Ammon's horn (tissue), 1 donor: ENCODE results near the gene SPON1.
"Not testable (repeated sequence)": the region's sequence is repeated elsewhere in the genome, so short reads cannot be mapped to it uniquely, and the experiment has no call there.

ENCODE experiments used
- DNase-seq: peaks from one replicate; pipeline ENCODE4 v3.0.0-alpha.2; 2016; ENCODE audit warnings: low spot score

The SPON1 gene

DNA sequence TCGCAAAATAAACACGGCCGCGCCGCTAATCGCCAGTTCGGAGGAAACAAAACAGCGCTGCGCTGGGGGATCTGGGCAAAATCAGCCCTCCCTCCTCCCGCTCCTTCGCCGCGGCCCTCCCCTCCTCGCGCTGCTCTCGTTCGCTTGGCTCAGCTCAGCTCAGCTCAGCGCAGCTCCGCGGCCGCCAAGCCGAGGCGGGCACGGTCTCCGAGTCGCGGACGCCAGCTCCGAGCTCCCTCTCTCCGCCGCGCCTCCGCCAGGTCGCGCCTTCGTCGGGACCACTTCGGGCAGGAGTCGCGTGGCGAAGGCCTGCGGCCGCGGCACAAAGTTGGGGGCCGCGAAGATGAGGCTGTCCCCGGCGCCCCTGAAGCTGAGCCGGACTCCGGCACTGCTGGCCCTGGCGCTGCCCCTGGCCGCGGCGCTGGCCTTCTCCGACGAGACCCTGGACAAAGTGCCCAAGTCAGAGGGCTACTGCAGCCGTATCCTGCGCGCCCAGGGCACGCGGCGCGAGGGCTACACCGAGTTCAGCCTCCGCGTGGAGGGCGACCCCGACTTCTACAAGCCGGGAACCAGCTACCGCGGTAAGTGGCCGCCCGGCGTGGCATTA is at the start of gene SPON1:
SPON1 (plus strand) TSS at position 162 of the 607 bp plus-strand sequence; CDS start at position 344, 182 bp downstream.
- peak; percentile 81 for DNase-seq

DNA sequence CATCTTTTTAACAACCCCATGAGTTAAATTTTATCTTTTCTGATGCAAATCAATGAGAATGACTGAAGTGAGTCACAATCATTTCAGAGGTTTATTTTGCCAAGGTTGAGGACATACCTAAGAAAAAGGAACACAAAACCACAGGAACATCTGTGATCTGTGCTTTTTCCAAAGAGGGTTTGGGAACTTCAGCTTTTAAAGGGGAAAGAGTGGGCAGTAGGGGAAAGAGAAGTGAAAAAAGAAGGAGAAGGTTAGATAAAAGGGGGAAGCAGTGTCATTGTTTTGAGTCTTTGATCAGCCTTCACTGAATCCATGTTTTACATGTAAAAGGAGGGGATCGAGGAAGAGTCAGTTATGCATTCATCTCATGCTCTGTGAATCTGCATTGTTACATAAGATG is 45.3 kb upstream of the SPON1 start:
- no peak for DNase-seq

DNA sequence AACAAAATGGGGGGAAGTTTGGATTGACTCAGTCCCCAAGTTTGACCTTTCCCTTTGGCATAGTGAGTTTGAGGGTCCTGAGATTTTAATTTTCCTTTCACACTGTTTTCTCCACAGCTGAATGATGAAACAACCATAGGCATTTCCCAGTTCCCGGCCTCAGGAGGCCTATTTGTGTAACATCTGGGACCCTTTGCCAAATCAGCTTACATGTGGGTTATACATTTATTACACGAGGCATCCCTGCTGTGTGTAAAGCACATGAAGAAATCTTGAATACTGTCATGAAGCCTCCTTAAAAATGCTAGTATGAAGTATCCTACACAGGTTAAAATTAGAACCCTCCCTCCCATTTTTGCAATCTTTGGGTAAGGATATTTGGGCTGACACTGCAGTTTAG is 44.6 kb upstream of the SPON1 start:
- no peak for DNase-seq

DNA sequence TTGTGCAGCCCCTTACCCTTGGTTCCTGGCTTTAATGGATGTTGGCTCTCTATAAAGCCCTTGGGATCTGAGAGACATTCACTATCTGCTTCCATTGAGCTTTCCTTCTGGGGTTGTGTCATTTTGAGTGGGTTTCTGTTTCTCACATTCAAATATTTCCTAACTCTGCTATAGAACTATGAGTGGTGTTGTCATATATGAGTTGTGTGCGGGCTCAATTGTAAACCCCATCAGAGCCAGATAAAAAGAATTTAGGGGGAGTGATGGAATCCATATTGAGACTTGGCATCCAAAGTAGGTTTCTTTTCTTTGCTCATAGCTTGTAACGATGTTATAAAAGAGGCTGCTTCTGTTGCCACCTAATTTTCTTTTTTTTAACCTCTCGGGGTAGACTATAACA is 41.8 kb upstream of the SPON1 start:
- no peak for DNase-seq

DNA sequence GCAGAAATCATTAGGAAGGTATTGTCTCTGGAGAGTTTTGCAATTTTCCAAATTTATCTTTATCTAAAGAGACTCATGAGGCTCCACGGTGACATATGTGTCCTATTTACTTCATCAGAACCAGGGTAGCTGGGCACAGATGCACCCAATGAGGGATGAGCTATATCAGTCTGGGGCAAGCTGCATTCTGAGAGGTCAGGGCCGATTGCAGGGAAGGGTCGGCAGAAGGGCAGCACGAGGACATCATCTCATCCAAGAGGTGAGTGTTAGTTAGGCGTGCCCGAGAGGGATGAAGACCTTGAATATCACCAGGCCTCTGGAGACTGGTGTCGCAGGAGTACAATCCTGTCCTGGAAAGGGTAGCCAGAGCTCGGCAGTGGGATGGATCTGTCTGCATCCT is 41.0 kb upstream of the SPON1 start:
- no peak for DNase-seq

DNA sequence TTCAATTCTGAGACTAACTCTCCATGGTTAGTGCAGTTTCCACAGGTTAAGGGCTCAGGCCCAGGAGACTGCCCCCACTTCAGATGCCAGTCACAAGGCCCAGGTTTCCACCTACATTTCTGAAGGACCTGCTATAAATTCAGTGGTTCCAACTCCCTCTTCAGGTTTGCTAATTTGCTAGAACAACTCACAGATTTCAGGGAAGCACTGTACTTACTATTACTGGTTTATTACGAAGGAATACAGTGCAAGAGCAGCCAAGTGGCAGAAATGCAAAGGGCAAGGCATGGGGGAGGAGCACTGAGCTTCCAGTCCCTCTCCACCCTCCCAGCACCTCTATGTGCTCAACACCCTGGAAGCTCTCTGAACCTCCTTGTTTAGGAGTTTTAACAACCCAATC is 39.3 kb upstream of the SPON1 start:
- no peak for DNase-seq

DNA sequence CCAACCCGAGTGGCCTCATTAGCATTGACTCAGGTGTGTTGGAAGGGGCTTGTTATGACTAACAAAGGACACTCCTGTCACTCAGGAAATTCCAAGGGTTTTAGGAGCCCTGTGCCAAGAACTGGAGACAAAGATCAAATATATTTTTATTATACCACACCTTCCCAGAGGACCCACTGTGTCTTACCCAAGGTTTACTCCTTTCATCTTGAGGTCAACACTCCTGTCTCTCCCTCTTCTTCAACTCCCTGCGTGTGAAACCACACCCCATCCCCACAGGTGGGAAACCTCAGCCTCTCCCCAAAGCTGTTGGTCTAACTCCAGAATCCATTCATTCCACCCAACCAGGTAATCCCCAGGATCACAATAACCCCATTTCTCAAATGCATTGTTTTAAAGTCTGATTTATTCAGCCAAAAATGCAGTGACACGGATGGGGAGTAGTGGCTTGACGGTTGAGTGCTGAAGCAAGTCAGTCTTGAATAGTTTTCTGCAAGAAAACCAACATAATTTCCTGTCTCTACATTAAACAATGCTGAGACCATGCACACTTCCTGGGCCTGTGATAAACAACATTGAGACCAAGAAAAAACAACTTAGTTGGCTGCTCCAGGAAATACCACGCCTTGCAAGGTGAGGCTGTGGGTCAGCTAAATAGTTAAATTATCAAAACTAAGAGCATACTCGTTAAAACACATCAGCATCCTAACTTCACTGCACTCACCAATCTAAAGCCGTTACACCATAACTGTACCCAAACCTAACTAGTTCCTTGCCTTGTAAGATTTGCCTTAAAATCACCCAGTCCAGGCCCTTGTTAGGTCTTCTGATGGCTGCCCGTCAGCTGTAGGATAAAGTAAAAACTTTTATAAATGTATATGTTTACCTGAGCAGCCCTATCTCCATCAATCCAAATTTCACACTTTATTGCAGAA is 38.5 kb upstream of the SPON1 start:
- no peak for DNase-seq

DNA sequence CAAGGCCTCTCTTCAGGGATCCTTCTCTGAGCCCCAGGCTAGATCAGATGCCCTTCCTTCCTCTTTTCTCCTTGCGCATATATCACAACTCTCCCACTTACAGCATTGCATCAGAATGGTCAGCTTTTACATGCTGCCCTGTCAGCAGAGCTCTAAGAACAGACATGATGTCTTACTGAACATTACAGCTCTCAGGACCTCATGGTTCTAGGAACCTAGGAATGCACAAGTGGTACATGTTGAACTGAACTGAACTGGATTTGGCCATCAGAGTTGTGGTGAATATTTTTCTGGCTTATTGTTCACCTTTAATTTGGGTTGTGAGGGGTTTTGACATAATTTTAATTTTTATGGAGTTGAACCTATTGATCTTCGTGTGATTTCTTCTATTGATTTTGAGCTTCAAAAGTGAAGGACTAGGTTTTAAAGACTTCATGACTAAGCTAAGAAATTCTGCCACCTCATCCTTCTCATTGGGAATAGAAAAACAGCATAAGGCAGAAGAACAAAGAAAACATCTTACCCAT is 37.7 kb upstream of the SPON1 start:
- peak; percentile 60 for DNase-seq

DNA sequence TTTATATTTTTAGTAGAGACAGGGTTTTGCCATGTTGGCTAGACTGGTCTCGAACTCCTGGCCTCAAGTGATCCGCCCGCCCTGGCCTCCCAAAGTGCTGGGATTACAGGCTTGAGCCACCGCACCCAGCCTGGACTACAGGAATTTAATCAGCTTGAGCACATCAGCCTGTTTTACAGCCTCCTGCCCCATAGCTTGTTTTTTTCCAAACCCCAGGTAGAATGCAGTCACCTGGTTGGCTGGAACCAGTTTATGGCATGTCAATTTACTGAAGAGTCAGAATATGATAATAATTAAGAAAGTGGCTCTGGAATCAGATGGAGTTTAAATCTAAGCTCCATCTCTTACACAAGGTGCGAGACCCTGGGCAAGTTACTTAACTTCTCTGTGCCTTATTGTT is 36.2 kb upstream of the SPON1 start:
- not testable (repeated sequence) for DNase-seq

DNA sequence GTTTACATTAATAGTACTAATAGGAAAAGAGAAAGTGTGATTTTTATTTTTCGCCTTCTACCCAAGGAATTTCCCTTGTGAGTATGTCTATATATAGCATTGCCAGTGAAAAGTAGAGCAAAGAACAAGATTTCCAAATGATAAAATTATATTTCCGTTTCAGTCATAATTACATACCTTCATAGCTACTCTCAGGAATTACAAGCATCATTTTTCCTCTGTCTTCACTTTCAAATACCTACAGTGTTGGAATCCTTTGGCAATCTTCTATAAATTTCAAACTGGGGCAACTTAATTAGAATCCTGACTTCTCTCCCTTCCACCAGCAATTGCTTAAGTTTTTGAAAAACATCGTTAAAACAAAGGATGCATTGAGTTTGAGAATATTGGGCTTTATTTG is 35.5 kb upstream of the SPON1 start:
- no peak for DNase-seq

DNA sequence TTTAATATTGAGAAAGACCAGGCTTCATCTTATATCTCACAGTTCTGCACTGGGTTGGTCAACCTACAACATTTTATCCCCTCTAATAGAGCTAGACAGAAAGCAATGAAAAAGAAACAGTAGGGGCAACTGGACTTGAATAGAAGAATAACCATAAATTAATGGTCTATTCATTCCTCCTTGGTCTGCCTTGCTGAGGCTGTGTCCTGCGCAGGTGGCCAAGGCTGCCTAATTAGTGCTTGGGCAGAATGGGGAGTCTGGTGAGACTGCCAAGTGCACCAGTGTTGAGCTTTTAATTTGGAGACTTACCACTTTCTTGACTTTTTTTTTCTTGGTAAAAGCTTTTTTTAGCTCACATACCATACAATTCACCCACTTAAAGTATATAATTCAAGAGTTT is 35.0 kb upstream of the SPON1 start:
- DNase-seq: peak; percentile 68

DNA sequence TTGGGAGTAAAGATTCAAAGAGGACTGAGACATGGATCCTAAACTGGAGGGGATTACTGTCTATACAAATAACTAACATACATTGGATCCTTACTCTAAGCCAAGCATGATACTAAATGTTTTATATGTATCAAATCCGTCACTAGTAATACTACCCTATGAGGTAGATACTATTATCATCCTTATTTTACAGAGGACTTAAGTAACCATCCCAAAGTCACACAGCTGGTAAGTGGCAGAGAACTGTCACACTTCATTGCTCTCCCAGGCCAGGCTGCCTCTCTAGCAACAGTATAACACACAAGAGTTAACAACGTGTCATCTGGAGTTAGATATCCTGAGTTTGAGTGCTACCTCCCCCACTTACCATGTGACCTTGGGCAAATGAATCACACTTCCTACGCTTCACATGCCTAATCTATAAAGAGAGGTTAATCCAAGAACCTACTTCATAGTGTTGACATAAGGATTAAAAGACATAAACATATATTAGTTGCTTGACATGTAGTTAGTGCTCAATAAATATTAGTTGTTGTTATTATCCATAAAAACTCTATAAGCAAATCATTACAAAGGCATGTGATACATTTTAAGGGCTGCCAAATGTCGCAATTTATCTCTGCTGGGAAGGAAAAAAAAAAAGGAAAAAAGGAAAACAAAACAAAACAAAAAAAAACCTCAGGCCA is 33.8 kb upstream of the SPON1 start:
- DNase-seq: peak; percentile 61

DNA sequence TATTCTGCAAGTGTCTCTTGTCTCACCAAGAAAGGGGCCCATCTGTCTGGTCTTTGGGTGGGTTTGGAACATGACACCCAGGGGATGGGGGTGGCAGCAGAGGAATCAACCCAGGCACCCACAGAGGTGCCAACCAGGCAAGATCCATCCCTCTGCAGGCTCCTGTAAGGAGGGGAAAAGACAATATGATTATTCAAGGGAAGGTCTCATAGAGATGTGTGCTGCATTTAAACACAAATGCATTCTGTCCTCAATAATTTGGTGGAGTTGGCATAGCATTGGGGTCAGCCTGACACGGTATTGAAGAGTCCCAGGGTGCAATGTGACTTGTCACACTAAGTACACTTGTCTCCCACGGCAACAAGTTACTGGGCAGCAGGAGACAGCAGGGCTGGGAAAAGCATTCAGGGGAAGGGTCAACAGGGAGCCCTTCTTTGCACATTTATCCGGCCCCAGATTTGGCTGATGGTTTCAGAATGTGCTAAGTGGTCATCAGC is 33.1 kb upstream of the SPON1 start:
- peak; percentile 81 for DNase-seq

DNA sequence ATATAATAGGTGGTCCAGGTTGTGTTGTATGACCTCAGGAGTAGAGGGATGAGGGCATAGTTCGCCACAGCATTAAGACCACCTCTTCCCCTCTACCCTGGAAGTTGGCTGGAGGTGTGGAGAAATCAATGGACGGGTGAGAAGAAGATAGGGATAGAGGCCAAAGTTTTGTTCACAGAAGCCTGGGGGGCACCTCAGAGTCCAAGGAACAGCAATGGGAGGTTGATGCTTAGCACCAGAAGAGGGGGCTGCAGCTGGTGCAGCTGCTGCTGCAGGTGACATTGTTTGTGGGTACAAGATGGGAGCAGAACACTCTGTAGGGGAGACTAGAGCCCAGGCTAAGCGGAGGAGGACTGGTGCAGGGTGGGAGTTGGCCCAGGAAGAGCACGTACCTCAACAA is 31.2 kb upstream of the SPON1 start:
- DNase-seq: no peak

DNA sequence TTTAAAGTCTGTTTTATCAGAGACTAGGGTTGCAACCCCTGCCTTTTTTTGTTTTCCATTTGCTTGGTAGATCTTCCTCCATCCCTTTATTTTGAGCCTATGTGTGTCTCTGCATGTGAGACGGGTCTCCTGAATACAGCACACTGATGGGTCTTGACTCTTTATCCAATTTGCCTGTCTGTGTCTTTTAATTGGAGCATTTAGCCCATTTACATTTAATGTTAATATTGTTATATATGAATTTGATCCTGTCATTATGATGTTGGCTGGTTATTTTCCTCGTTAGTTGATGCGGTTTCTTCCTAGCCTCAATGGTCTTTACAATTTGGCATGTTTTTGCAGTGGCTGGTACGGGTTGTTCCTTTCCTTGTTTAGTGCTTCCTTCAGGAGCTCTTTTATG is 25.4 kb upstream of the SPON1 start:
- not testable (repeated sequence) for DNase-seq

DNA sequence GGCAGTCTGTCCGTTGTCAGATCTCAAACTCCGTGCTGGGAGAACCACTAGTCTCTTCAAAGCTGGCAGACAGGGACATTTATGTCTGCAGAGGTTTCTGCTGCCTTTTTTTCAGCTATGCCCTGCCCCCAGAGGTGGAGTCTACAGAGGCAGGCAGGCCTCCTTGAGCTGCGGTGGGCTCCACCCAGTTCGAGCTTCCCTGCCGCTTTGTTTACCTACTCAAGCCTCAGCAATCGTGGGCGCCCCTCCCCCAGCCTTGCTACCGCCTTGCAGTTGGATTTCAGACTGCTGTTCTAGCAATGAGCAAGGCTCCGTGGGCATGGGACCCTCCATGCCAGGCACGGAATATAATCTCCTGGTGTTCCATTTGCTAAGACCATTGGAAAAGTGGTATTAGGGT is 23.7 kb upstream of the SPON1 start:
- DNase-seq: not testable (repeated sequence)

DNA sequence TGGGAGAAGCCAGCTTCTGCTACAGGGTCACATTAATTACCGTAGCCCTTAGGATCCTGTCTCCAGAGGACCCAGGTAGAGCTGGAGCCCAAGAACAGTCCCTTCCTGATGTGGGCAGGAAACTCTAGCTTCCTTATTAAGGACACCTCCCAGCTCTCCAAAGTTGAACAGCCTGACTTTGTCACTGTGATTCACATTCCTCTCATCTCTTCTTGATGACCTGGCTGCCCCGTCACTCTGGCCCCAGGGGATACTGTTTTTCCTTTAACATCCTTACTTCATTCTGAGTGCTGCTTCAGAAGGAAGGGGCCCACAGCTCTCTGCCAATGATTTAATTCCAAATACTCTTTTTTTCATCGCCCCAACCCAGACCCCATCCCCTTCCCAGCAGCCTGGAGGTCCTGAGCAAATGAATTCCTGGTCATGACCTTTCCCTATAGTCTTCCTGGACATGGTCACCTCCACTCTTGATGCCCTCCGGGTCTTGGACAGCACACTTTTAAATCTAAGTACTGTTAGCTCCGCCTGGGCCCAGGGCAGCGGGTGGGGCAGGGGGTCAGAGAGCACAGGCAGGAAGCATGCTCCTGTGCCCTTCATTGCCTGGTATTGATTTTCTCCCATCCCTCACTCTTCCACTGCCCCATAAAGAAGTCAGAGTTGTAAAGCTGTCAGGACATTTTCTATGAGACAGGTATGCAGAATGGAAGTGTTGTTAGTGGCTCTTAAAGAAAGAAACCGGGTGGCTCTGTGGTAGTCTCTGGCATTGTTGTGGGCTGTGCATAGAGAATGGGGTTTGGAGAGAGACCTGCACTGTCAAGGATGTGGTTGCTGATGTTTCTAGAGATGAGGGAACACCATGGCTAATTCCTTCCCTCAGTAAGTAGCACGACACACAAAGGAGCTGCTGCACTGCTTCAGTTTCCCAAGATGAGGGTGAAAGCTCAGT is 22.3 kb upstream of the SPON1 start:
- DNase-seq: no peak

DNA sequence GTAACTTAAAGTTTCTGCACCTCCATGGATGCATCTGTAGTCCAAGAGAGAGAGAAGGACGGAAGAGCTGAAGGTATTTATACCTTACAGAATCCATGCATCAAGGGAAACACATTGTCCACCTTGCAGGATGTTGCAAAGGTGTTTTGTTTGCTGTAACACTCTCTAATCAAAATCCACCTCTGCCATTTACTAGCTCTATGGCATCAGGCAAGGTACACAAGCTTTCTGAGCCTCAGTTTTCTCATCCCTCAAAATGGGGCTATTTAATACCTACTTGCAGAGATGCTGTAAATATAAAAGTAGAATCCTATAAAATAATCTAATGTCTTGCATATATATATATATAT is 21.6 kb upstream of the SPON1 start:
- DNase-seq: no peak

DNA sequence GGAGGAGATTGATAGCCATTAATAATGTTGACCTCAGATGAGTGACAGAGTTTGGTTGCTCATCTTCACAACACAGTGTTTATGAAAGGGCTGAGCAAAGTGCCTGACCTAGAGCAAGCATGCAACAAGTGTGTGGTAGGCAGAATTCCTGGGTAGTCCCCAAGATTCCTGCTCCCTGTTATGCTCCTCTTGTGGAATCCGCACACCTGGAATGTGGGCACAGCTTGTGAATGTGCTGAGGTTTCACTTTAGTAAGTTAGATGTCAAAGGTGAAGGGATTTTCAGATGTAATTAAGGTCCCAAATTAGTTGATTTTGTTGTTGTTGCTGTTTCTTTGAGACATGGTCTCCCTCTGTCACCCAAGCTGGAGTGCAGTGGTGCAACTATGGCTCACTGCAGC is 20.7 kb upstream of the SPON1 start:
- no peak for DNase-seq

DNA sequence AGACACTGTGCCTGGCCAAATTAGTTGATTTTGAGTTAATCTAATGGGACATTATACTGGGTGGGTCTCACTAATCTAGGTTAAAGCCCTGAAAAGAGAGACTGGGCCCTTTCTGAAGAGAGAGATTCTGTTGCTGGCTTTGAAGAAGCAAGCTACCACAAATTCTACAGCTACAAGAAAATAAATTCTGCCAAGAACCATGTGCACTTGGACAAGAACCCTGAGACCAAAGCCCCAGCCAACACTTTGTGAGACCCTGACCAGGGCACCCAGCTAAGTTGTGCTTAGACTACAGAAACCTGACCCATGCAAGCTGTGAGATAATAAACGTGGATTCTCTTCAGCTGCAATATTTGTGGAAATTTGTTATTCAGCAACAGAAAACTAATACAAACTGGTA is 20.1 kb upstream of the SPON1 start:
- DNase-seq: no peak

DNA sequence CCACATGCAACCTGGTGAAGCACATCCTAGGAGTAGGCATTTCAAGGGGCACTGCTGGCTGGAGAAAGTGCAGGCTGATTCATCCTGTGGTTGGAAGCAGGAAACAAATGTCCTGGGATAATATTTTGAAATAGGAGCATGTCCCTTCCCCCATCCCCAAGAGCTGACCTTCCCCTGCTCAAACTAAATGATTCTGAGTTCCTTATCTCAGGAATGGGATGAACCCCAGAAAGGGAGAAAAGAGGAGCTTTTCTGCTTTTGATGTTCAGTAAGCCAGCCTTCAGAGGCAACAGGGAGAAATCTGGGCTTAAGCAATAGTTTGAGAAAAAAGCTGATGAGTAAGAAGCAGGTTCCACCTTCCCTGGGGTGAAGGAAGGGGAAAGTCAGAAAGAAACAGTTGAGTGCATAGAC is 19.5 kb upstream of the SPON1 start:
- no peak for DNase-seq
